Mesenchymal stem cell (in vitro differentiated cells and primary cell): ENCODE data around the gene DDX18.

Experiments used
- DNase-seq: peaks from one replicate; pipeline ENCODE4 v3.0.0-alpha.2; 2013
- H2AFZ ChIP-seq: one replicate; pipeline ENCODE4 v1.6.1; 2013; ENCODE audit warnings: low read depth, mild to moderate bottlenecking, control low read depth, inconsistent platforms, low read length, moderate library complexity
- H2AK5ac ChIP-seq: 2 replicates; pipeline ENCODE4 v1.6.1; 2013; ENCODE audit warnings: low read length, moderate library complexity, mild to moderate bottlenecking, inconsistent platforms; ENCODE audit not compliant: severe bottlenecking
- H2BK120ac ChIP-seq: one replicate; pipeline ENCODE4 v1.6.1; 2013; ENCODE audit warnings: low read depth, mild to moderate bottlenecking, inconsistent platforms, low read length, moderate library complexity
- H2BK12ac ChIP-seq, 2 experiments: one replicate each; pipeline ENCODE4 v1.6.1; 2013; ENCODE audit warnings: inconsistent platforms in 2 of 2, low read length in 2 of 2, mild to moderate bottlenecking in 2 of 2, moderate library complexity in 2 of 2, control low read depth in 1 of 2
- H2BK15ac ChIP-seq: one replicate; pipeline ENCODE4 v1.6.1; 2013; ENCODE audit warnings: mild to moderate bottlenecking, low read depth, inconsistent platforms; ENCODE audit not compliant: poor library complexity, severe bottlenecking
- H2BK5ac ChIP-seq: 2 replicates; pipeline ENCODE4 v1.6.1; 2013; ENCODE audit warnings: low read depth, mild to moderate bottlenecking, low read length, control low read depth, inconsistent platforms; ENCODE audit not compliant: poor library complexity, severe bottlenecking
- H3K14ac ChIP-seq, 2 experiments: one replicate each; pipeline ENCODE4 v1.6.1; 2013; ENCODE audit warnings: inconsistent platforms in 2 of 2, low read length in 2 of 2, control low read depth in 1 of 2, mild to moderate bottlenecking in 1 of 2, moderate library complexity in 1 of 2
- H3K18ac ChIP-seq, 2 experiments: one replicate each; pipeline ENCODE4 v1.6.1; 2013; ENCODE audit warnings: inconsistent platforms in 2 of 2, low read length in 2 of 2, control low read depth in 1 of 2, low read depth in 1 of 2, mild to moderate bottlenecking in 1 of 2
- H3K23ac ChIP-seq, 2 experiments: one replicate each; pipeline ENCODE4 v1.6.1; 2013; ENCODE audit warnings: inconsistent platforms in 2 of 2, low read length in 2 of 2, mild to moderate bottlenecking in 2 of 2, moderate library complexity in 2 of 2, control low read depth in 1 of 2
- H3K27ac ChIP-seq: 2 replicates; pipeline ENCODE4 v1.5.1; 2013; ENCODE audit warnings: mild to moderate bottlenecking, moderate library complexity, low read length, control low read depth, inconsistent platforms; ENCODE audit not compliant: poor library complexity, severe bottlenecking
- H3K27me3 ChIP-seq, 2 experiments: 2 replicates each; pipeline versions ENCODE4 v1.6.1 to v1.7.0; 2013; ENCODE audit warnings: low read length in 2 of 2, mild to moderate bottlenecking in 2 of 2, moderate library complexity in 2 of 2, control low read depth in 1 of 2, inconsistent platforms in 1 of 2; ENCODE audit not compliant: control insufficient read depth in 1 of 2, insufficient read depth in 1 of 2
- H3K36me3 ChIP-seq, 2 experiments: 2 replicates each; pipeline versions ENCODE4 v1.6.1 to v1.7.0; 2013; ENCODE audit warnings: low read length in 2 of 2, control low read depth in 1 of 2, inconsistent platforms in 1 of 2, low read depth in 1 of 2, mild to moderate bottlenecking in 1 of 2; ENCODE audit not compliant: insufficient read depth in 2 of 2, control insufficient read depth in 1 of 2
- H3K4ac ChIP-seq, 2 experiments: one replicate each; pipeline ENCODE4 v1.6.1; 2013; ENCODE audit warnings: inconsistent platforms in 2 of 2, low read length in 2 of 2, mild to moderate bottlenecking in 2 of 2, moderate library complexity in 2 of 2, control low read depth in 1 of 2, low read depth in 1 of 2
- H3K4me1 ChIP-seq: 2 replicates; pipeline ENCODE4 v1.6.1; 2013; ENCODE audit warnings: low read depth, low read length, control low read depth; ENCODE audit not compliant: control insufficient read depth, insufficient read depth
- H3K4me2 ChIP-seq: 2 replicates; pipeline ENCODE4 v1.6.1; 2013; ENCODE audit warnings: low read length, mild to moderate bottlenecking, inconsistent platforms; ENCODE audit not compliant: poor library complexity, severe bottlenecking
- H3K4me3 ChIP-seq, 2 experiments: 2 replicates each; pipeline versions ENCODE4 v1.5.1 to v1.7.0; 2013; ENCODE audit warnings: low read length in 2 of 2, mild to moderate bottlenecking in 2 of 2, control low read depth in 1 of 2, low read depth in 1 of 2; ENCODE audit not compliant: insufficient read depth in 1 of 2
- H3K79me1 ChIP-seq: replicated peaks from 2 replicates; pipeline ENCODE4 v1.6.1; 2013; ENCODE audit warnings: mild to moderate bottlenecking, control low read depth, low read length, inconsistent platforms; ENCODE audit not compliant: poor library complexity, severe bottlenecking
- H3K9ac ChIP-seq: 2 replicates; pipeline ENCODE4 v1.7.0; 2013; ENCODE audit warnings: mild to moderate bottlenecking, low read length, moderate library complexity
- H3K9me3 ChIP-seq: 2 replicates; pipeline ENCODE4 v1.7.0; 2013; ENCODE audit warnings: mild to moderate bottlenecking, low read length; ENCODE audit not compliant: control insufficient read depth
- H4K8ac ChIP-seq: one replicate; pipeline ENCODE4 v1.6.1; 2013; ENCODE audit warnings: inconsistent platforms, mild to moderate bottlenecking, low read length, moderate library complexity
- H4K91ac ChIP-seq: one replicate; pipeline ENCODE4 v1.6.1; 2013; ENCODE audit warnings: mild to moderate bottlenecking, low read length, inconsistent platforms
- WGBS: methylation state at CpG from one replicate; pipeline ENCODE4 v1.1.7; 2013; ENCODE audit warnings: mixed read lengths; 5-methylcytosine and 5-hydroxymethylcytosine counted together

The DDX18 gene

DNA sequence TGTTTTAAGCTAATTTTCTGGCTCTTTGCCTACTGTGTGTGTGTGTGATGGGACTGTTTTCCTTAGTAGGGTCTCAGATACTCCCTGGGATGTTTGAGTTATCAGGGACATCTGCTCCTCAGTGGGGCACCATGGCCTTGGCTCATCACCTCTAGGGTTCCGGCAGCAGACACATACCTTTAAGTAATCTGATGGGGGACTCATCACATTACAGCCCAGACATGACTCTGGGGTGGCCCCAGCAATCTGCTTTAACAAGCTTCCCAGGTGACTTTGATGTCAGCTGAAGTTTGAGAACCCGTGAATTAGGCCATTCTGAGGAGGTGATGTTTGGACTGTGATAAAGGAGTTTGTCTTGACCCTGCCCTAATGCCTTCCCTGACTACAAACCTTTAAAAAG lies 38.8 kb downstream of the DDX18 start:
- no peak overlapping the region for H3K4me3 ChIP-seq
- no peak overlapping the region for H2BK15ac ChIP-seq
- no peak for DNase-seq
- H3K36me3 ChIP-seq: no peaks in the 10 kb centered on the region
- no peak overlapping the region for H3K4ac ChIP-seq
- no peak overlapping the region for H2BK12ac ChIP-seq
- H3K27me3 ChIP-seq: peaks cover 21 to 27% of the 10 kb centered on the region in 2 experiments
- H3K79me1 ChIP-seq: no peaks in the 10 kb centered on the region
- H3K27ac ChIP-seq: no peak overlapping the region
- no peak overlapping the region for H2BK120ac ChIP-seq
- no peaks in the 10 kb centered on the region for H3K9me3 ChIP-seq
- no peak overlapping the region for H3K9ac ChIP-seq
- H2AK5ac ChIP-seq: no peak overlapping the region
- no peak overlapping the region for H3K18ac ChIP-seq
- H3K4me2 ChIP-seq: no peak overlapping the region
- no peak overlapping the region for H2BK5ac ChIP-seq
- peaks cover 5% of the 10 kb centered on the region for H3K4me1 ChIP-seq
- H3K23ac ChIP-seq: no peak overlapping the region
- no peak overlapping the region for H3K14ac ChIP-seq
- H4K91ac ChIP-seq: no peak overlapping the region
- no peak overlapping the region for H4K8ac ChIP-seq
- 31% methylated on average over 2 of the region's 2 CpGs for WGBS
- H2AFZ ChIP-seq: no peak overlapping the region

DNA sequence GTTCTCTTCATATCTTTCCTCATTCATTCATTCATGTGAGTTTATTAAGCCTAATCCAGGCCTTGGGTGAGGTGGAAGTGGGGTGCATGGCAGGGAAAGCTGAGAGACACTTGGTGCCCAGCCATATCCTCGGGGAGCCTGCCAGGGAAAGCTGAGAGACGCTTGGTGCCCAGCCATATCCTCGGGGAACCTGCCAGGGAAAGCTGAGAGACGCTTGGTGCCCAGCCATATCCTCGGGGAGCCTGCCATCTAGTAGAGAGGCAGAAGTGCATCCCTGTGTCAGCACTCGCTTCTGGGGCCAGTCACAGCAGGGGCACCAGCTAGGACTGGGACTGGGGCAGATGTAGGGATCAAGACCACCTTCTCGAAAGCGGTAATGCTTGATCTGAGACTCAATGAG lies 39.4 kb downstream of the DDX18 start:
- H2BK5ac ChIP-seq: no peak overlapping the region
- H3K4me1 ChIP-seq: peaks cover 7% of the 10 kb centered on the region
- H2AFZ ChIP-seq: no peak overlapping the region
- no peak for DNase-seq
- no peak overlapping the region for H2BK12ac ChIP-seq
- H3K27ac ChIP-seq: no peak overlapping the region
- H3K4me3 ChIP-seq: no peak overlapping the region
- H3K23ac ChIP-seq: no peak overlapping the region
- 74% methylated on average over 6 of the region's 8 CpGs for WGBS
- H3K79me1 ChIP-seq: no peaks in the 10 kb centered on the region
- no peak overlapping the region for H2BK15ac ChIP-seq
- H4K91ac ChIP-seq: no peak overlapping the region
- peaks cover 21 to 23% of the 10 kb centered on the region in 2 experiments for H3K27me3 ChIP-seq
- no peaks in the 10 kb centered on the region for H3K36me3 ChIP-seq
- H3K4ac ChIP-seq: no peak overlapping the region
- H3K4me2 ChIP-seq: no peak overlapping the region
- H3K9me3 ChIP-seq: no peaks in the 10 kb centered on the region
- H3K9ac ChIP-seq: no peak overlapping the region
- H3K18ac ChIP-seq: no peak overlapping the region
- H3K14ac ChIP-seq: no peak overlapping the region
- H4K8ac ChIP-seq: no peak overlapping the region
- no peak overlapping the region for H2BK120ac ChIP-seq
- no peak overlapping the region for H2AK5ac ChIP-seq

DNA sequence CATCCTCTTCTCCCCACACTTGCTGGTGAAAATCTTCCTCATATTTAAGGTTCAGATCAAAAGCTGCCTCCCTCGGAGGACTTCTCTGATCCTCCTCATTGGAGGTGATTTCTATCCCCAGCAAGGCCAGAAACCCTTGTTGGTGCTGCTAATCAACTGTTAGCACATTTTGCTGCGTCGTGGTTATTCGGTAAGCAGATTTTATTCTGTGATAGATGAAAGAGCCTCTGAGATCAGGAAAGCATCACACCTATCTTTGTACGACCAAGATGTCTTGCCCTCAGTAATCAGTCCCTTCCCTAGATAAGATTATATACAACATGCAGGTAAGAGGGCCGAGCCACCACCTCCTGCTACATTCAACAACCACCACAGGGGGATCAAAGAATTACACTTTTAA lies 40.1 kb downstream of the DDX18 start:
- no peaks in the 10 kb centered on the region for H3K36me3 ChIP-seq
- no peak overlapping the region for H3K4me3 ChIP-seq
- H2BK5ac ChIP-seq: no peak overlapping the region
- H3K18ac ChIP-seq: no peak overlapping the region
- WGBS: 68% methylated on average over 6 of the region's 6 CpGs
- H3K9me3 ChIP-seq: no peaks in the 10 kb centered on the region
- no peak overlapping the region for H3K23ac ChIP-seq
- H3K27me3 ChIP-seq: peaks cover 16 to 21% of the 10 kb centered on the region in 2 experiments
- no peak overlapping the region for H2AFZ ChIP-seq
- H4K8ac ChIP-seq: no peak overlapping the region
- no peak overlapping the region for H2BK120ac ChIP-seq
- H4K91ac ChIP-seq: no peak overlapping the region
- H3K4me2 ChIP-seq: no peak overlapping the region
- H2BK12ac ChIP-seq: no peak overlapping the region
- no peak overlapping the region for H3K9ac ChIP-seq
- no peaks in the 10 kb centered on the region for H3K79me1 ChIP-seq
- peaks cover 8% of the 10 kb centered on the region for H3K4me1 ChIP-seq
- H2AK5ac ChIP-seq: no peak overlapping the region
- H3K14ac ChIP-seq: no peak overlapping the region
- DNase-seq: no peak
- H3K4ac ChIP-seq: no peak overlapping the region
- no peak overlapping the region for H2BK15ac ChIP-seq
- H3K27ac ChIP-seq: no peak overlapping the region

GRCh38 chr2:117855886-117856285 lies 41.4 kb downstream of the DDX18 start:
- H3K23ac ChIP-seq: no peak overlapping the region
- WGBS: 50% methylated on average over 2 of the region's 3 CpGs
- H3K4me3 ChIP-seq: no peak overlapping the region
- peaks cover 8% of the 10 kb centered on the region for H3K4me1 ChIP-seq
- no peak overlapping the region for H2BK12ac ChIP-seq
- no peak overlapping the region for H2AK5ac ChIP-seq
- peak overlapping the region; percentile 30 for H3K9ac ChIP-seq
- H2BK5ac ChIP-seq: no peak overlapping the region
- DNase-seq: no peak
- H3K18ac ChIP-seq: peak overlapping the region in 1 of 2 experiments; percentile 55
- H3K27me3 ChIP-seq: peaks cover 6 to 20% of the 10 kb centered on the region in 2 experiments
- no peak overlapping the region for H3K14ac ChIP-seq
- H3K4ac ChIP-seq: no peak overlapping the region
- no peak overlapping the region for H2BK120ac ChIP-seq
- H3K36me3 ChIP-seq: no peaks in the 10 kb centered on the region
- no peak overlapping the region for H3K4me2 ChIP-seq
- H4K8ac ChIP-seq: no peak overlapping the region
- H3K79me1 ChIP-seq: no peaks in the 10 kb centered on the region
- H4K91ac ChIP-seq: no peak overlapping the region
- no peak overlapping the region for H2BK15ac ChIP-seq
- no peak overlapping the region for H2AFZ ChIP-seq
- no peaks in the 10 kb centered on the region for H3K9me3 ChIP-seq
- H3K27ac ChIP-seq: peak overlapping the region; percentile 92
